OCI-LY1 (cell line): ENCODE data around the gene MRPL54.

ENCODE experiments used
- H2AFZ ChIP-seq: fragments of 200-600 bp; sonication (generic), shearing (Covaris generic); 2 replicates; pipeline ENCODE4 v1.6.0; 2014; ENCODE audit warnings: antibody characterized with exemption, mild to moderate bottlenecking, low read length
- H3F3A ChIP-seq: fragments of 200-600 bp; sonication (generic), shearing (Covaris generic); 2 replicates; pipeline ENCODE4 v1.6.0; 2014; ENCODE audit warnings: mild to moderate bottlenecking, antibody characterized with exemption, low read length, moderate library complexity; ENCODE audit not compliant: insufficient read depth
- H3K27ac ChIP-seq: fragments of 200-600 bp; sonication (generic); 2 replicates; pipeline ENCODE4 v1.5.1; 2014; ENCODE audit warnings: low read length, mixed run types, mild to moderate bottlenecking, low read depth; ENCODE audit not compliant: poor library complexity, severe bottlenecking
- H3K27me3 ChIP-seq: fragments of 200-600 bp; sonication (generic); 2 replicates; pipeline ENCODE4 v1.6.0; 2014; ENCODE audit warnings: antibody characterized with exemption, mild to moderate bottlenecking, low read length, moderate library complexity; ENCODE audit not compliant: insufficient read depth
- H3K36me3 ChIP-seq: fragments of 200-600 bp; sonication (generic); 2 replicates; pipeline ENCODE4 v1.6.1; 2014; ENCODE audit warnings: mild to moderate bottlenecking, antibody characterized with exemption, low read length, moderate library complexity, mixed read lengths; ENCODE audit not compliant: insufficient read depth
- H3K4me1 ChIP-seq: fragments of 200-600 bp; sonication (generic); 2 replicates; pipeline ENCODE4 v1.5.1; 2014; ENCODE audit warnings: mild to moderate bottlenecking, low read length, moderate library complexity; ENCODE audit not compliant: insufficient read depth, severe bottlenecking
- H3K4me2 ChIP-seq: fragments of 200-600 bp; sonication (generic), shearing (Covaris generic); 2 replicates; pipeline ENCODE4 v1.6.1; 2014; ENCODE audit warnings: low read length
- H3K4me3 ChIP-seq: fragments of 200-600 bp; sonication (generic); 2 replicates; pipeline ENCODE4 v1.5.1; 2014; ENCODE audit warnings: low read length, low read depth, mild to moderate bottlenecking, mixed read lengths; ENCODE audit not compliant: poor library complexity, severe bottlenecking
- H3K79me2 ChIP-seq: fragments of 200-600 bp; shearing (Covaris generic); 2 replicates; pipeline ENCODE4 v1.6.1; 2016; ENCODE audit warnings: mixed run types, low read length, mixed read lengths; ENCODE audit not compliant: insufficient read depth
- H3K9ac ChIP-seq: fragments of 200-600 bp; sonication (generic), shearing (Covaris generic); 2 replicates; pipeline ENCODE4 v1.6.1; 2014; ENCODE audit warnings: mild to moderate bottlenecking, low read length, mixed read lengths
- H3K9me2 ChIP-seq: fragments of 200-600 bp; sonication (generic), shearing (Covaris generic); 2 replicates; pipeline ENCODE4 v1.6.1; 2014; ENCODE audit warnings: low read depth, mild to moderate bottlenecking, low read length, mixed read lengths
- H3K9me3 ChIP-seq: fragments of 200-600 bp; shearing (Covaris generic); 2 replicates; pipeline ENCODE4 v1.6.1; 2014; ENCODE audit warnings: low read length, mixed read lengths
- H4K20me1 ChIP-seq: fragments of 200-600 bp; sonication (generic), shearing (Covaris generic); 2 replicates; pipeline ENCODE4 v1.6.0; 2016; ENCODE audit warnings: mild to moderate bottlenecking, low read length; ENCODE audit not compliant: insufficient read depth
- EZH2 ChIP-seq: fragments of 200-600 bp; sonication (generic), shearing (Covaris generic); IDR thresholded peaks from 2 replicates; pipeline ENCODE4 v1.8.0; 2017; ENCODE audit warnings: borderline replicate concordance, mixed run types, mild to moderate bottlenecking, antibody characterized with exemption, low read length, moderate library complexity, mixed read lengths
- TF ChIP-seq, protein P1 (sequence below): fragments of 200-600 bp; sonication (generic), shearing (Covaris generic); IDR thresholded peaks from 2 replicates; pipeline ENCODE4 v1.5.1; 2017; ENCODE audit warnings: mild to moderate bottlenecking, antibody characterized with exemption, low read length, moderate library complexity, mixed read lengths

The MRPL54 gene

DNA sequence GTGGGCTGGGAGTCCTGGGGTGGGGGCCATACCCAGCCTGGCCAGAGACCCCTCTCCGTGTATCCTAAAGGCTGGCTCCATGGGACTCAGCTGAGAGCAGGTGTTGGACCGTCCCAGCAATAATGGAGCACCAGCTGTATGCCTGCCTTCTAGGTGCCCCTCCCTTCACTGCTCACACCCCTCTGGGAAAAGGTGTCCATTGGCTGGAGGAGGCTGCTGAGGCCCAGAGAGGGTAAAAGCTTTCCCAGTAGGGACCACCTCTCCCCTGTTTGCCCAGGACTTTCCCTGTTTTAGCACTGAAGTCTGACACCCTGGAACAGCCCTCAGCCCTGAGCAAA lies 12.9 kb downstream of the MRPL54 start:
- H3K4me2 ChIP-seq: no peak overlapping the region
- H3K9me3 ChIP-seq: no peaks in the 10 kb centered on the region
- no peaks in the 10 kb centered on the region for H3K79me2 ChIP-seq
- no peak overlapping the region for H2AFZ ChIP-seq
- no peaks in the 10 kb centered on the region for H3K27me3 ChIP-seq
- no peak overlapping the region for H3K9ac ChIP-seq
- TF ChIP-seq EZH2: no peak
- TF ChIP-seq, protein P1, sequence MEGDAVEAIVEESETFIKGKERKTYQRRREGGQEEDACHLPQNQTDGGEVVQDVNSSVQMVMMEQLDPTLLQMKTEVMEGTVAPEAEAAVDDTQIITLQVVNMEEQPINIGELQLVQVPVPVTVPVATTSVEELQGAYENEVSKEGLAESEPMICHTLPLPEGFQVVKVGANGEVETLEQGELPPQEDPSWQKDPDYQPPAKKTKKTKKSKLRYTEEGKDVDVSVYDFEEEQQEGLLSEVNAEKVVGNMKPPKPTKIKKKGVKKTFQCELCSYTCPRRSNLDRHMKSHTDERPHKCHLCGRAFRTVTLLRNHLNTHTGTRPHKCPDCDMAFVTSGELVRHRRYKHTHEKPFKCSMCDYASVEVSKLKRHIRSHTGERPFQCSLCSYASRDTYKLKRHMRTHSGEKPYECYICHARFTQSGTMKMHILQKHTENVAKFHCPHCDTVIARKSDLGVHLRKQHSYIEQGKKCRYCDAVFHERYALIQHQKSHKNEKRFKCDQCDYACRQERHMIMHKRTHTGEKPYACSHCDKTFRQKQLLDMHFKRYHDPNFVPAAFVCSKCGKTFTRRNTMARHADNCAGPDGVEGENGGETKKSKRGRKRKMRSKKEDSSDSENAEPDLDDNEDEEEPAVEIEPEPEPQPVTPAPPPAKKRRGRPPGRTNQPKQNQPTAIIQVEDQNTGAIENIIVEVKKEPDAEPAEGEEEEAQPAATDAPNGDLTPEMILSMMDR: no peak
- H3K27ac ChIP-seq: no peak overlapping the region
- H3K36me3 ChIP-seq: no peaks in the 10 kb centered on the region
- H3K9me2 ChIP-seq: no peaks in the 10 kb centered on the region
- H3K4me1 ChIP-seq: no peaks in the 10 kb centered on the region
- H3F3A ChIP-seq: no peaks in the 10 kb centered on the region
- no peak overlapping the region for H3K4me3 ChIP-seq
- H4K20me1 ChIP-seq: no peaks in the 10 kb centered on the region

DNA sequence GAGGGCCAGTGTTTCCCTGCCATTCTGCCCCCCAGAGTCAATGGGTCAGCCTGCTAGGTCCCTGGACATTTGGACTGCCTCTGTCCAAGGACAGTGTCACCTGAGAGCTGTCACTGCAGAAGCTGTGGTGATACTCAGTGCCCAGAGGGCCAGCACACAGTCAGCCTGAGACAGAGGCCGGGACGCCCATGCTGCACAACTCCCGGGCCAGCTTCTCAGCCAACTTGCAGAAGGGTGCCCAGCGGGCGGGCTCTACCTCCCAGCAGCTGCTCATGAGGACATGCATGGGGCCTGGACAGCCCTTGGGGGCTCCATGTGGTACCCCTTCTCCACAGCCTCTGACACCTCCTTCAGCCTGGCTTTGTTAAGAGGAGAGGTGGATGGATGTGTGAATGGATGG lies 13.3 kb downstream of the MRPL54 start:
- no peaks in the 10 kb centered on the region for H3K9me2 ChIP-seq
- no peaks in the 10 kb centered on the region for H3K79me2 ChIP-seq
- H3K4me1 ChIP-seq: no peaks in the 10 kb centered on the region
- no peak for TF ChIP-seq EZH2
- TF ChIP-seq, protein P1: no peak
- H3K27me3 ChIP-seq: peaks cover 3% of the 10 kb centered on the region; the same call in 1 of the 2 replicates
- no peaks in the 10 kb centered on the region for H4K20me1 ChIP-seq
- H3K4me3 ChIP-seq: no peak overlapping the region
- H3K36me3 ChIP-seq: no peaks in the 10 kb centered on the region
- H3K4me2 ChIP-seq: no peak overlapping the region
- no peak overlapping the region for H2AFZ ChIP-seq
- H3F3A ChIP-seq: no peaks in the 10 kb centered on the region
- H3K9me3 ChIP-seq: no peaks in the 10 kb centered on the region; the same call in 1 of the 2 replicates
- no peak overlapping the region for H3K27ac ChIP-seq
- no peak overlapping the region for H3K9ac ChIP-seq

DNA sequence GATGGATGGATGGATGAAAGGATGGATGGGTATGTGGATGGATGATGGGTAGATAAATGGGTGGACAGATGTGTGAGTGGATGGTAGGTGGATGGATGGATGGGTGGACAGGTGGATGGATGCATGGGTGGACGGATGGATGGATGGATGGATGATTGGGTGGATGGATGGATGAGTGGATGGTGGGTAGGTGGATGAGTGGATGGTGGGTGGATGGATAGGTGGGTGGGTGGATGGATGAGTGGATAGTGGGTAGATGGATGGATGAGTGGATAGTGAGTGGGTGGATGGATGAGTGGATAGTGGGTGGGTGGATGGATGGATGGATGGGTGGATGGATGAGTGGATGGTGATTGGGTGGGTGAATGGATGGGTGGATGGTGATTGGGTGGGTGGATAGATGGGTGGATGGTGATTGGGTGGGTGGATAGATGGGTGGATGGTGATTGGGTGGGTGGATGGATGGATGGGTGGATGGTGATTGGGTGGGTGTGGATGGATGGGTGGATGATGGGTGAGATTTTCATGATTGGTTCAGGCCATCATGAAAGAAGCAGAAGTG lies 14.1 kb downstream of the MRPL54 start:
- Histone ChIP-seq H3K36me3 (no peaks in the 10 kb centered on the region), H3K9me2 (no peaks in the 10 kb centered on the region), H3K79me2 (no peaks in the 10 kb centered on the region), H3K4me2 (no peak overlapping the region), H3K9ac (no peak overlapping the region), H3K27ac (no peak overlapping the region), H3F3A (no peaks in the 10 kb centered on the region), H3K27me3 (peaks cover 4% of the 10 kb centered on the region; the same call in 1 of the 2 replicates), H3K4me1 (no peaks in the 10 kb centered on the region), H4K20me1 (no peaks in the 10 kb centered on the region), H3K9me3 (peaks cover 6% of the 10 kb centered on the region), H3K4me3 (no peak overlapping the region), H2AFZ (no peak overlapping the region)
- TF ChIP-seq, protein P1: no peak
- no peak for TF ChIP-seq EZH2
